Transverse colon (tissue), 3 donors: ENCODE data around the gene PSMD7.

ENCODE experiments used
- POLR2A ChIP-seq: fragments of 450-650 bp; IDR thresholded peaks from one replicate; pipeline ENCODE4 v1.6.1; 2016; ENCODE audit warnings: antibody characterized with exemption, mild to moderate bottlenecking, moderate library complexity
- TF ChIP-seq, protein P1 (sequence below), 5 experiments: fragments of 200-600 bp in 3 of 5; fragments of 450-650 bp in 2 of 5; sonication (generic) in 3 of 5; IDR thresholded peaks; 1 replicate in 2 of 5; 2 replicates in 3 of 5; pipeline ENCODE4 v1.5.1; 2016 to 2017; ENCODE audit warnings: antibody characterized with exemption in 5 of 5, inconsistent platforms in 3 of 5, mild to moderate bottlenecking in 2 of 5, moderate library complexity in 1 of 5

GRCh38 chr16:74305281-74305680, 8.7 kb downstream of the PSMD7 start:
- TF ChIP-seq, protein P1, sequence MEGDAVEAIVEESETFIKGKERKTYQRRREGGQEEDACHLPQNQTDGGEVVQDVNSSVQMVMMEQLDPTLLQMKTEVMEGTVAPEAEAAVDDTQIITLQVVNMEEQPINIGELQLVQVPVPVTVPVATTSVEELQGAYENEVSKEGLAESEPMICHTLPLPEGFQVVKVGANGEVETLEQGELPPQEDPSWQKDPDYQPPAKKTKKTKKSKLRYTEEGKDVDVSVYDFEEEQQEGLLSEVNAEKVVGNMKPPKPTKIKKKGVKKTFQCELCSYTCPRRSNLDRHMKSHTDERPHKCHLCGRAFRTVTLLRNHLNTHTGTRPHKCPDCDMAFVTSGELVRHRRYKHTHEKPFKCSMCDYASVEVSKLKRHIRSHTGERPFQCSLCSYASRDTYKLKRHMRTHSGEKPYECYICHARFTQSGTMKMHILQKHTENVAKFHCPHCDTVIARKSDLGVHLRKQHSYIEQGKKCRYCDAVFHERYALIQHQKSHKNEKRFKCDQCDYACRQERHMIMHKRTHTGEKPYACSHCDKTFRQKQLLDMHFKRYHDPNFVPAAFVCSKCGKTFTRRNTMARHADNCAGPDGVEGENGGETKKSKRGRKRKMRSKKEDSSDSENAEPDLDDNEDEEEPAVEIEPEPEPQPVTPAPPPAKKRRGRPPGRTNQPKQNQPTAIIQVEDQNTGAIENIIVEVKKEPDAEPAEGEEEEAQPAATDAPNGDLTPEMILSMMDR (IDR thresholded peaks at IDR 0.05): no peak
- TF ChIP-seq POLR2A: no peak
